Coronary artery (tissue), 2 donors: ENCODE data around the gene LAPTM5.

Experiments
- DNase-seq: peaks from one replicate; pipeline ENCODE4 v3.0.0-alpha.2; 2017; ENCODE audit warnings: low spot score
- H3K27ac ChIP-seq, 2 donors: fragments of 200-600 bp; sonication (generic); one replicate each; pipeline ENCODE4 v1.5.1; 2016 to 2019
- H3K4me3 ChIP-seq: fragments of 200-600 bp; sonication (generic); 2 replicates; pipeline ENCODE4 v1.5.1; 2016; ENCODE audit warnings: mild to moderate bottlenecking, moderate library complexity
- CTCF ChIP-seq: fragments of 200-600 bp; sonication (generic); IDR thresholded peaks from one replicate; pipeline ENCODE4 v1.5.1; 2019; ENCODE audit warnings: antibody characterized with exemption

Gene LAPTM5

GRCh38 chr1:30763651-30764248 is 6.2 kb upstream of the LAPTM5 start:
- Histone ChIP-seq H3K4me3 (no peak overlapping the region), H3K27ac (peak overlapping the region; percentile 40 to 68)
- TF ChIP-seq CTCF: no peak
- DNase-seq: no peak

GRCh38 chr1:30762930-30763650 is 5.5 kb upstream of the LAPTM5 start:
- DNase-seq: no peak
- no peak for TF ChIP-seq CTCF
- Histone ChIP-seq H3K27ac (peak overlapping the region; percentile 40 to 68), H3K4me3 (no peak overlapping the region)

GRCh38 chr1:30762152-30762929 is 4.8 kb upstream of the LAPTM5 start:
- no peak overlapping the region for H3K4me3 ChIP-seq
- H3K27ac ChIP-seq: no peak overlapping the region
- no peak for DNase-seq
- no peak for TF ChIP-seq CTCF

GRCh38 chr1:30761381-30762151 is 4.0 kb upstream of the LAPTM5 start:
- TF ChIP-seq CTCF: no peak

GRCh38 chr1:30760596-30761324 is 3.2 kb upstream of the LAPTM5 start:
- Histone ChIP-seq H3K27ac (no peak overlapping the region), H3K4me3 (no peak overlapping the region)
- TF ChIP-seq CTCF: no peak
- no peak for DNase-seq

More at GRCh38 chr1:30761381-30762151, 4.0 kb upstream of the LAPTM5 start:
- H3K4me3 ChIP-seq: no peak overlapping the region
- no peak for DNase-seq
- H3K27ac ChIP-seq: no peak overlapping the region

GRCh38 chr1:30759718-30760281 is 2.2 kb upstream of the LAPTM5 start:
- no peak for DNase-seq
- Histone ChIP-seq H3K27ac (no peak overlapping the region), H3K4me3 (no peak overlapping the region)
- no peak for TF ChIP-seq CTCF
